ENCODE data around the gene KMT2D.

DNA sequence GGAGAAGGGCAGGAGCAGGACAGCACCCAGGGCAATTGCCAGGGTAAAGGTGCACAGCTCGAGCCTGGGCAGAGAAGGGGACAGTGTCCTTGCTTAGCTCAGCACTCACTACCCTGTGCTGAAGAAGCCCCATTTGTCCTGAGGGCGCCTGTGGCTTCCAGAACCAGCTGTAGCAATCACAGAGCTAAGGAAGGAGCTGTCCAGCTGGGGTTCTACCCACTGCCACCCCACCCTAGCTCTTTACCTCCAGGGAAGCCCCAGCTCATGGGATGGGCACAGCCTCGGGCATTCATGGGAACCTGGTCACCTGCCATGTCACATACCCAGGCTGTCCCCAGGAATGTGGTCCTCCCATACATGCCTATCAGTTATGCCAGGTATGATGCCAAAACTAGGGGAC lies 44.2 kb upstream of the KMT2D start:
- TF ChIP-seq POLR2AphosphoS5 (IDR thresholded peaks at IDR 0.05; ENCODE audit: low read depth) (no peak), CTCF (conservative IDR thresholded peaks at IDR 0.05; ENCODE audit: low read depth in 2 of 2) (no peak), CREB1 (CRISPR knock-in tag; IDR thresholded peaks at IDR 0.05; ENCODE audit: low read depth) (no peak), STAT1 (IDR thresholded peaks at IDR 0.05; ENCODE audit: unreplicated experiment) (no peak), EZH2 (IDR thresholded peaks at IDR 0.05; ENCODE audit: low read depth, unreplicated experiment) (no peak), REST (IDR thresholded peaks at IDR 0.05; ENCODE audit: unreplicated experiment) (no peak), EZH2phosphoT487 (IDR thresholded peaks at IDR 0.05; ENCODE audit: unreplicated experiment) (no peak)
- TF ChIP-seq, protein P1, sequence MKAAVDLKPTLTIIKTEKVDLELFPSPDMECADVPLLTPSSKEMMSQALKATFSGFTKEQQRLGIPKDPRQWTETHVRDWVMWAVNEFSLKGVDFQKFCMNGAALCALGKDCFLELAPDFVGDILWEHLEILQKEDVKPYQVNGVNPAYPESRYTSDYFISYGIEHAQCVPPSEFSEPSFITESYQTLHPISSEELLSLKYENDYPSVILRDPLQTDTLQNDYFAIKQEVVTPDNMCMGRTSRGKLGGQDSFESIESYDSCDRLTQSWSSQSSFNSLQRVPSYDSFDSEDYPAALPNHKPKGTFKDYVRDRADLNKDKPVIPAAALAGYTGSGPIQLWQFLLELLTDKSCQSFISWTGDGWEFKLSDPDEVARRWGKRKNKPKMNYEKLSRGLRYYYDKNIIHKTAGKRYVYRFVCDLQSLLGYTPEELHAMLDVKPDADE (IDR thresholded peaks at IDR 0.05): no peak

Data from GM23338 (cell line).